Gastrocnemius medialis (tissue), 4 donors: ENCODE data around the gene WHRN. TPM values are rescaled to one million over a fixed set of nuclear protein-coding genes. Genes with fewer than 3 reads are reported as not detected.

Source experiments
- ATAC-seq, 2 donors: fragments of 150-250 bp; one replicate each; pipeline ENCODE4 v1.9.1; 2016
- DNase-seq, 2 donors: peaks; one replicate each; pipeline ENCODE4 v3.0.0-alpha.2; 2019
- H3K27ac ChIP-seq, 4 donors: fragments of 200-600 bp; sonication (generic); 1 replicate in 1 of 4; 2 replicates in 3 of 4; pipeline ENCODE4 v1.5.1; 2016 to 2018; ENCODE audit warnings: mild to moderate bottlenecking in 2 of 4, moderate library complexity in 1 of 4
- H3K27me3 ChIP-seq, 3 donors: fragments of 200-600 bp; sonication (generic) in 2 of 3; 1 replicate in 1 of 3; 2 replicates in 2 of 3; pipeline versions ENCODE4 v1.5.1 to v1.6.0; 2016 to 2019; ENCODE audit warnings: mild to moderate bottlenecking in 1 of 3, moderate library complexity in 1 of 3
- H3K36me3 ChIP-seq, 2 donors: fragments of 200-600 bp; sonication (generic) in 1 of 2; one replicate each; pipeline ENCODE4 v1.5.1; 2017 to 2018
- H3K4me1 ChIP-seq, 2 donors: fragments of 200-600 bp; sonication (generic) in 1 of 2; one replicate each; pipeline ENCODE4 v1.5.1; 2016 to 2017; ENCODE audit warnings: mild to moderate bottlenecking in 2 of 2
- H3K4me3 ChIP-seq, 4 donors: fragments of 200-600 bp; sonication (generic) in 3 of 4; 1 replicate in 1 of 4; 2 replicates in 3 of 4; pipeline ENCODE4 v1.5.1; 2016 to 2019; ENCODE audit warnings: mild to moderate bottlenecking in 2 of 4
- H3K9me3 ChIP-seq, 3 donors: fragments of 200-600 bp; sonication (generic) in 2 of 3; 1 replicate in 1 of 3; 2 replicates in 2 of 3; pipeline ENCODE4 v1.5.1; 2016 to 2019
- CTCF ChIP-seq, 5 experiments: fragments of 450-650 bp in 3 of 5; fragments of 200-600 bp in 2 of 5; sonication (generic) in 2 of 5; IDR thresholded peaks in 4 of 5; conservative IDR thresholded peaks in 1 of 5; 1 replicate in 4 of 5; 2 replicates in 1 of 5; pipeline ENCODE4 v1.5.1; 2016 to 2019; ENCODE audit warnings: antibody characterized with exemption in 5 of 5, mild to moderate bottlenecking in 3 of 5, moderate library complexity in 3 of 5
- POLR2A ChIP-seq, 2 donors: fragments of 450-650 bp; IDR thresholded peaks; one replicate each; pipeline ENCODE4 v1.6.1; 2017; ENCODE audit warnings: antibody characterized with exemption in 2 of 2, mild to moderate bottlenecking in 2 of 2, moderate library complexity in 2 of 2
- in situ Hi-C, 4 donors: fragments of 200-750 bp; cut with MboI; loops; one replicate each; pipeline versions ENCODE4 v1.15.0 to v1.8.0; 2017; ENCODE audit warnings: low sequenced_read_pairs in 4 of 4
- intact Hi-C: fragments of 100-400 bp; cut with DNase I; formaldehyde crosslinking; loops from one replicate; pipeline ENCODE4 v1.15.1; 2023; ENCODE audit warnings: low total_unique reads
- total RNA-seq, 4 donors: library from RNA; depleted of rRNA; stranded (reverse); fragments of >200 nt; gene quantifications; one replicate each; pipeline versions ENCODE4 v1.1.0 to v1.2.3, GENCODE V29; 2016

Gene WHRN
- total RNA-seq, 4 donors from 2014 or later = 0.16 to 0.18 TPM; not detected in 2

GRCh38 chr9:114462791-114463190, 42.5 kb downstream of the WHRN start:
- Histone ChIP-seq H3K27ac (no peak overlapping the region), H3K27me3 (no peaks in the 10 kb centered on the region), H3K4me3 (no peak overlapping the region), H3K4me1 (no peaks in the 10 kb centered on the region), H3K36me3 (no peaks in the 10 kb centered on the region), H3K9me3 (no peaks in the 10 kb centered on the region)
- intact Hi-C loops (no loop called here), in situ Hi-C loops (no loop called here)
- TF ChIP-seq CTCF (IDR thresholded peaks at IDR 0.05 in 4 of 5, conservative IDR thresholded peaks at IDR 0.05 in 1 of 5) (no peak), POLR2A (IDR thresholded peaks at IDR 0.05) (no peak)
- no peak for DNase-seq
- ATAC-seq = no peak

GRCh38 chr9:114461468-114461867, 43.8 kb downstream of the WHRN start:
- no peak for DNase-seq
- Histone ChIP-seq H3K4me3 (no peak overlapping the region), H3K27me3 (no peaks in the 10 kb centered on the region), H3K27ac (no peak overlapping the region), H3K9me3 (no peaks in the 10 kb centered on the region), H3K36me3 (no peaks in the 10 kb centered on the region), H3K4me1 (no peaks in the 10 kb centered on the region)
- TF ChIP-seq POLR2A (IDR thresholded peaks at IDR 0.05) (no peak), CTCF (IDR thresholded peaks at IDR 0.05 in 4 of 5, conservative IDR thresholded peaks at IDR 0.05 in 1 of 5) (no peak)
- in situ Hi-C loops (no loop called here), intact Hi-C loops (no loop called here)
- no peak for ATAC-seq

GRCh38 chr9:114460513-114461199, 44.6 kb downstream of the WHRN start:
- TF ChIP-seq CTCF (IDR thresholded peaks at IDR 0.05 in 4 of 5, conservative IDR thresholded peaks at IDR 0.05 in 1 of 5) (no peak), POLR2A (IDR thresholded peaks at IDR 0.05) (no peak)
- H3K27me3 ChIP-seq = no peaks in the 10 kb centered on the region
- DNase-seq = no peak
- no peak overlapping the region for H3K4me3 ChIP-seq
- no peaks in the 10 kb centered on the region for H3K36me3 ChIP-seq
- in situ Hi-C loops (no loop called here), intact Hi-C loops (no loop called here)
- no peaks in the 10 kb centered on the region for H3K4me1 ChIP-seq
- no peak overlapping the region for H3K27ac ChIP-seq
- ATAC-seq = no peak
- H3K9me3 ChIP-seq = no peaks in the 10 kb centered on the region

- intact Hi-C loops (no loop called here), in situ Hi-C loops (no loop called here)
- Histone ChIP-seq H3K36me3 (no peaks in the 10 kb centered on the region), H3K9me3 (no peaks in the 10 kb centered on the region), H3K27ac (no peak overlapping the region), H3K27me3 (no peaks in the 10 kb centered on the region), H3K4me1 (no peaks in the 10 kb centered on the region), H3K4me3 (no peak overlapping the region)
- TF ChIP-seq CTCF (IDR thresholded peaks at IDR 0.05 in 4 of 5, conservative IDR thresholded peaks at IDR 0.05 in 1 of 5) (no peak), POLR2A (IDR thresholded peaks at IDR 0.05) (no peak)
- DNase-seq (no peak), ATAC-seq (no peak)
These were observed 45.8 kb downstream of the WHRN start for GRCh38 chr9:114459464-114459863.

GRCh38 chr9:114456929-114457328, 48.3 kb downstream of the WHRN start:
- Histone ChIP-seq H3K9me3 (no peaks in the 10 kb centered on the region), H3K36me3 (no peaks in the 10 kb centered on the region), H3K27ac (no peak overlapping the region), H3K27me3 (no peaks in the 10 kb centered on the region), H3K4me3 (no peak overlapping the region), H3K4me1 (no peaks in the 10 kb centered on the region)
- in situ Hi-C loops (no loop called here), intact Hi-C loops (no loop called here)
- no peak for TF ChIP-seq POLR2A (IDR thresholded peaks at IDR 0.05)
- no peak for TF ChIP-seq CTCF (IDR thresholded peaks at IDR 0.05 in 4 of 5, conservative IDR thresholded peaks at IDR 0.05 in 1 of 5)
- DNase-seq (no peak), ATAC-seq (no peak)
